GM10266 (cell line): ENCODE results near the gene RNF149.

Experiments used
- DNase-seq: peaks from one replicate; pipeline ENCODE4 v3.0.0; 2012; ENCODE audit errors: extremely low spot score
- TF ChIP-seq, protein P1 (sequence below): IDR thresholded peaks from 2 replicates; pipeline ENCODE4 v1.5.1; 2012; ENCODE audit warnings: mild to moderate bottlenecking, low read depth; ENCODE audit not compliant: control insufficient read depth, insufficient read depth; ENCODE audit errors: missing control alignments

The RNF149 gene

DNA sequence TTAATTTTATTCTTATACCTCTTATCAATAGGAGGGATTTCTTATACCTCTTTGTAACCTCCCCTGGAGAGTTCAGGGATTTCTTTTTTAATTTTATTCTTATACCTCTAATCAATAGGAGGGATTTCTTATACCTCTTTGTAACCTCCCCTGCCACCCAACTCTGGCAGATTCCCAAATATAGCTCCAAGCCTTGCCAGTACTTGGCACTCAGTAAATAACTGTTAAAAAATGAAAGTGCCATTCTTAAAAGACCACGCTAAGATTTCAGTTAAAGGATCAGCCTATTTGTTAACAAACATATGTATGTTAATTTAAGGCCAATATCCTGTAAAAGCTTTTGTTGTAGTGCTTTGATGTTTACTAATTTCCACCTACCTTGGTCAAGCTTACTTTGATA, 4.8 kb downstream of the RNF149 start:
- TF ChIP-seq, protein P1, sequence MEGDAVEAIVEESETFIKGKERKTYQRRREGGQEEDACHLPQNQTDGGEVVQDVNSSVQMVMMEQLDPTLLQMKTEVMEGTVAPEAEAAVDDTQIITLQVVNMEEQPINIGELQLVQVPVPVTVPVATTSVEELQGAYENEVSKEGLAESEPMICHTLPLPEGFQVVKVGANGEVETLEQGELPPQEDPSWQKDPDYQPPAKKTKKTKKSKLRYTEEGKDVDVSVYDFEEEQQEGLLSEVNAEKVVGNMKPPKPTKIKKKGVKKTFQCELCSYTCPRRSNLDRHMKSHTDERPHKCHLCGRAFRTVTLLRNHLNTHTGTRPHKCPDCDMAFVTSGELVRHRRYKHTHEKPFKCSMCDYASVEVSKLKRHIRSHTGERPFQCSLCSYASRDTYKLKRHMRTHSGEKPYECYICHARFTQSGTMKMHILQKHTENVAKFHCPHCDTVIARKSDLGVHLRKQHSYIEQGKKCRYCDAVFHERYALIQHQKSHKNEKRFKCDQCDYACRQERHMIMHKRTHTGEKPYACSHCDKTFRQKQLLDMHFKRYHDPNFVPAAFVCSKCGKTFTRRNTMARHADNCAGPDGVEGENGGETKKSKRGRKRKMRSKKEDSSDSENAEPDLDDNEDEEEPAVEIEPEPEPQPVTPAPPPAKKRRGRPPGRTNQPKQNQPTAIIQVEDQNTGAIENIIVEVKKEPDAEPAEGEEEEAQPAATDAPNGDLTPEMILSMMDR: no peak
- DNase-seq: no peak

DNA sequence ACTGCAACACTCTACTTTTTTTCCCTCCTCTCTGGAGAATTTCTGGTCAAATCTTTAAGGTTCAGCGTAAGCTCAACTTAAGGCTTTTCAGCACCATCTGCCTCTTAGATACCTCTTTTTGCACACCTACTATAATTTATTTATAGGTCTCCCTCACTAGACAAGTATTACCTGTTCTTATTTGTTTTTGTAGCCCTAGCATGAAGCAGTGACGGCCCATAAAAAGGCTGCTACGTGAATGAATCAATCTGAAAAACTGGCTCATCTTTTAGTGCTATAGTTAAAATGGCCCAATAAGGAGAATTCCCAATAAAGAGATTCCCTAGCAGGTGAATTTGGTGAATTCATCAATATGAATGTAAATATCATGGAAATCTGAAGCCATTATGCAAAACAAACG, 6.5 kb downstream of the RNF149 start:
- DNase-seq: no peak
- TF ChIP-seq, protein P1: no peak

DNA sequence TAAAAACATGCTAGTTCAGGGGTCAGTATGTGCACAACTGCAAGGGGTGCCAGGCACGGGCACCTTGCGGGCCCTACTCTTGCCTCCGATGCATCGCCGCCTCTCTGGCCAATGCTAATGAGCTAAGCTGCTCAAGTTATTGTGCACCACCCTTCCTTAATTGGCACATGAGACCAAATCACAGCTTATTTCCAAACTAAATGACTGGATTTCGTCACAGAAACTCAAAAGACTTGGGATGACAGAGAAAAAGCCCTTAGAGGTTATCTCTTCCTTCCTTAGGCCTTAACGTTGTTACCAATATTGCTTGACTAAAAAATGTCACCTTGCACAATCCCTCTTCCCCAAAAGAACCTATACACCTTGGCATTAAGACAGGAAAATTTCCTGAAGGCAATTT, 7.7 kb downstream of the RNF149 start:
- TF ChIP-seq, protein P1: no peak
- no peak for DNase-seq

DNA sequence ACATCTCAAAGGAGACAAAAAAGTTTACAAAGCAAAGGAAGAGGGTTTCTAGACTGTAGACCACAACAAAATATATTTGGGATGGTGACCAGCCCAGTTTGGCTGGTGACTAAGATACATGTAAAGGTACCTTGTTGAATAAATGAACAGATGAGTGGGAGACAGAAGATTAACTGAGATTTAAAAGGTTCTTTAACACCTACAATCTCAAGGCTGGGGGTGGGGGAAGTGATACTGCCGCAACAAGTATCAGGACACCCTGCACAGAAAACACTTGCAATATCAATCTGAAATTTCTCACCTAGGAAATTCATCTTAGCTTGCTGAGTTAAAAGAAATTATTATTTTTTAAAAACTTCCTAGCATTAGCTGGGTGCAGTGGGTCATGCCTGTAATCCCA, 8.3 kb downstream of the RNF149 start:
- TF ChIP-seq, protein P1: no peak
- no peak for DNase-seq

DNA sequence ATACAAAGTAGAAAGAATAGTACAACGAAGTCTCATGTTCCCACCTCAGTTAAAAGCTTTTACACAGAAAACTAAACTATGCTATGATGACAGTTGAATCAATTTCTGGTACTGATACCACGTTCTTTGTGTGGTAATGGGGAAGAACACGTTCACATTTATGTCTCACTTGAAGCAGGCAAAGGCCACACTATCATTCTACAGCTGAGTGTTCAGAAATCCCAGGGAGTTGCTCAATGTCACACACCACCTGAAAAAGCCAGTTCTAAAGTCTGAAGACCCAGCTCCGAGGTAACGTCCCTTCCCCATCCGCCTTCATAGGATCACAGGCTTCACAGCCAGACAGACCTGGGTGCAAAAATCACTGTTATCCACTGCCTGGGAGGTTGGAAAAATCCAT, 8.9 kb downstream of the RNF149 start:
- TF ChIP-seq, protein P1: no peak
- DNase-seq: no peak

DNA sequence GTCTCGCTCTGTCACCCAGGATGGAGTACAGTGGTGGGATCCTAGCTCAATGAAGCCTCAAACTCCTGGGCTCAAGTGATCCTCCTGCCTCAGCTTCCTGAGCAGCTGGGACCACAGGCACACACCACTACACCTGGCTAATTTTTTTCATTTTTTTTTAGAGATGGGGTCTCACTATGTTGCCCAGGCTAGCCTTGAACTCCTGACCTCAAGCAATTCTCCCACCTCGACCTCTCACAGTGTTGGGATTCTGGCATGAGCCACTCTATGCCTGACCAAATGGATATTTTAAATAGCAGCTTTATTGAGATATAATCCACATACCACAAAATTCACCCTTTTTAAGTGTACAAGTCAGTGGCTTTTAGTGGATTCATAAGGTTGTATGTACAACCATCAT, 11.1 kb downstream of the RNF149 start:
- TF ChIP-seq, protein P1: no peak
- no peak for DNase-seq

DNA sequence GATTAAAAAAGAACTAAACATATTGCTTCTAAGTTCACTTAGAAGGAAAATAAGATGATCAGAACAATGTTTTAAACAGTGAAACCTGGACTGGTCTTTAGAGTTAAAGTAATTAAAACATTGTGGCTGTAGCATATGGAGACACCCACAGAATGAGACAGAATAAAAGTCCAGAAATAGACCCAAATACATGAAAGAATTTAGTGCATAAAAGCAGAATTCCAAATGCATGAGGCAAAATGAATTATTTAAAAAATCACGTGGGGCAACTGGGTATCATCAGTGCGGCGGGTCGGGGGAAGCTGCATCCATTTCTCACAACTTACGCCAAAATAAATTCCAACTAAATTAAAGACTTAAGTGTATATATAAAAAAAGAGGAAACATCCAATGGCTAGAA, 12.1 kb downstream of the RNF149 start:
- TF ChIP-seq, protein P1: no peak
- DNase-seq: no peak
